B cell (primary cell): Measurements from ENCODE around the gene STX11.

Experiments
- EZH2 ChIP-seq: IDR thresholded peaks from 2 replicates; pipeline ENCODE4 v1.6.1; 2012; ENCODE audit warnings: borderline replicate concordance, low read depth, mild to moderate bottlenecking, moderate library complexity, low read length; ENCODE audit not compliant: insufficient read depth, poor library complexity, severe bottlenecking
- TF ChIP-seq, protein P1 (sequence below): fragments of 200-600 bp; IDR thresholded peaks from one replicate; pipeline ENCODE4 v1.8.0; 2022; ENCODE audit warnings: antibody characterized with exemption, mild to moderate bottlenecking

- TF ChIP-seq, protein P1, sequence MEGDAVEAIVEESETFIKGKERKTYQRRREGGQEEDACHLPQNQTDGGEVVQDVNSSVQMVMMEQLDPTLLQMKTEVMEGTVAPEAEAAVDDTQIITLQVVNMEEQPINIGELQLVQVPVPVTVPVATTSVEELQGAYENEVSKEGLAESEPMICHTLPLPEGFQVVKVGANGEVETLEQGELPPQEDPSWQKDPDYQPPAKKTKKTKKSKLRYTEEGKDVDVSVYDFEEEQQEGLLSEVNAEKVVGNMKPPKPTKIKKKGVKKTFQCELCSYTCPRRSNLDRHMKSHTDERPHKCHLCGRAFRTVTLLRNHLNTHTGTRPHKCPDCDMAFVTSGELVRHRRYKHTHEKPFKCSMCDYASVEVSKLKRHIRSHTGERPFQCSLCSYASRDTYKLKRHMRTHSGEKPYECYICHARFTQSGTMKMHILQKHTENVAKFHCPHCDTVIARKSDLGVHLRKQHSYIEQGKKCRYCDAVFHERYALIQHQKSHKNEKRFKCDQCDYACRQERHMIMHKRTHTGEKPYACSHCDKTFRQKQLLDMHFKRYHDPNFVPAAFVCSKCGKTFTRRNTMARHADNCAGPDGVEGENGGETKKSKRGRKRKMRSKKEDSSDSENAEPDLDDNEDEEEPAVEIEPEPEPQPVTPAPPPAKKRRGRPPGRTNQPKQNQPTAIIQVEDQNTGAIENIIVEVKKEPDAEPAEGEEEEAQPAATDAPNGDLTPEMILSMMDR = no peak
- TF ChIP-seq EZH2 = no peak
Measured at GRCh38 chr6:144193181-144193580, 42.9 kb downstream of the STX11 start.
